Hepatocyte (in vitro differentiated cells): ENCODE measurements around the gene TMEM156. TPM values are rescaled to one million over a fixed set of nuclear protein-coding genes. Genes with fewer than 3 reads are reported as not detected.

Experiments
- DNase-seq: peaks from one replicate; pipeline ENCODE4 v3.0.0-alpha.2; 2016; ENCODE audit warnings: low spot score
- H2AFZ ChIP-seq: fragments of 200-600 bp; sonication (generic); 2 replicates; pipeline ENCODE4 v1.6.0; 2016; ENCODE audit warnings: antibody characterized with exemption, mild to moderate bottlenecking
- H3K27ac ChIP-seq: fragments of 200-600 bp; sonication (generic); 2 replicates; pipeline ENCODE4 v1.5.1; 2016; ENCODE audit warnings: mild to moderate bottlenecking
- H3K27me3 ChIP-seq: fragments of 200-600 bp; sonication (generic); 2 replicates; pipeline ENCODE4 v1.6.1; 2016
- H3K36me3 ChIP-seq: fragments of 200-600 bp; sonication (generic); replicated peaks from 2 replicates; pipeline ENCODE4 v1.5.1; 2016; ENCODE audit warnings: low read depth; ENCODE audit not compliant: insufficient read depth
- H3K4me1 ChIP-seq: fragments of 200-600 bp; sonication (generic); 2 replicates; pipeline ENCODE4 v1.5.1; 2016; ENCODE audit warnings: mild to moderate bottlenecking, moderate library complexity; ENCODE audit not compliant: insufficient read depth
- H3K4me2 ChIP-seq: fragments of 200-600 bp; sonication (generic); 2 replicates; pipeline ENCODE4 v1.6.0; 2016
- H3K4me3 ChIP-seq: fragments of 200-600 bp; sonication (generic); 2 replicates; pipeline ENCODE4 v1.5.1; 2016; ENCODE audit warnings: mild to moderate bottlenecking
- H3K79me2 ChIP-seq: fragments of 200-600 bp; sonication (generic); 2 replicates; pipeline ENCODE4 v1.6.0; 2017; ENCODE audit warnings: mild to moderate bottlenecking
- H3K9me2 ChIP-seq: fragments of 200-600 bp; sonication (generic); replicated peaks from 2 replicates; pipeline ENCODE4 v1.6.0; 2017; ENCODE audit warnings: mild to moderate bottlenecking; ENCODE audit not compliant: insufficient read depth
- H3K9me3 ChIP-seq: fragments of 200-600 bp; sonication (generic); 2 replicates; pipeline ENCODE4 v1.5.1; 2016; ENCODE audit warnings: low read depth, mild to moderate bottlenecking
- H4K20me1 ChIP-seq: fragments of 200-600 bp; sonication (generic); 2 replicates; pipeline ENCODE4 v1.6.0; 2016; ENCODE audit warnings: mild to moderate bottlenecking; ENCODE audit not compliant: insufficient read depth, poor library complexity, severe bottlenecking
- EZH2 ChIP-seq: fragments of 200-600 bp; sonication (generic); IDR thresholded peaks from 2 replicates; pipeline ENCODE4 v1.6.1; 2016; ENCODE audit warnings: antibody characterized with exemption, mild to moderate bottlenecking, borderline replicate concordance
- EZH2phosphoT487 ChIP-seq: fragments of 200-600 bp; sonication (generic); IDR thresholded peaks from one replicate; pipeline ENCODE4 v1.6.1; 2018; ENCODE audit warnings: antibody characterized with exemption, mild to moderate bottlenecking, low read depth, moderate library complexity; ENCODE audit not compliant: unreplicated experiment, severe bottlenecking
- WGBS: methylation state at CpG from one replicate; pipeline ENCODE4 v1.1.6; 2016; ENCODE audit warnings: low lambda C conversion rate; ENCODE audit errors: missing lambda C conversion rate; 5-methylcytosine and 5-hydroxymethylcytosine counted together
- polyA plus RNA-seq: library from polyadenylated mRNA; unstranded; fragments of >200 nt; fragmentation: Nextera tagmentation; extraction: Ambion mirVana; gene quantifications from 2 replicates; pipeline ENCODE4 v1.2.1, GENCODE V29; 2016
- total RNA-seq: library from RNA; depleted of rRNA; stranded (reverse); fragments of >200 nt; gene quantifications from 2 replicates; pipeline ENCODE4 v1.2.3, GENCODE V29; 2014
- TF ChIP-seq, protein P1 (sequence below): fragments of 200-600 bp; sonication (generic); IDR thresholded peaks from 2 replicates; pipeline ENCODE4 v1.5.1; 2016; ENCODE audit warnings: antibody characterized with exemption, mild to moderate bottlenecking; ENCODE audit not compliant: poor library complexity

Gene TMEM156
- total and polyA plus RNA-seq, 2 experiments from 2014 or later: 1.3 TPM; not detected in 1

DNA sequence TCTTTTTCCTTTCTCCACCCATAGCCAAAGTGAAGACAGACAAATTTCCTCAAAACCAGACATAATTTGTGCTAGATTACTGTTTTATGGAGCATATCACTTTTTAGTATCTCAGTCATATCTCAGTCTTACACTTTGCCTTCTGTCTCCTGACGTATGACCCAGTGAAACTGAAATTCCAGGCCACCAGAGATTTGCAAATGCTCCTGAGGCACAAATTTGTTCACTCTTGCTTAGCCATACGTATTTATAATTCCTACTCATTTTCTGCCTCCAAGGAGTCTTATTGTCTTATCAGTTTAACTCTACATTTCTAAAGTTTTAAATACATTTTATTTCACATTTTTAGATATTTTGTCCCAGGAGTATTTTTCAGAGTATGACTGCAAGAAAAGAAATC is 10.0 kb downstream of the TMEM156 start:
- Histone ChIP-seq H3K79me2 (no peaks in the 10 kb centered on the region), H2AFZ (no peak overlapping the region), H3K4me3 (no peak overlapping the region), H3K27ac (no peak overlapping the region), H3K27me3 (no peaks in the 10 kb centered on the region), H3K4me2 (no peak overlapping the region), H3K9me3 (no peaks in the 10 kb centered on the region), H3K36me3 (no peaks in the 10 kb centered on the region), H3K4me1 (no peaks in the 10 kb centered on the region), H4K20me1 (no peaks in the 10 kb centered on the region), H3K9me2 (no peaks in the 10 kb centered on the region)
- no peak for TF ChIP-seq EZH2phosphoT487
- TF ChIP-seq, protein P1, sequence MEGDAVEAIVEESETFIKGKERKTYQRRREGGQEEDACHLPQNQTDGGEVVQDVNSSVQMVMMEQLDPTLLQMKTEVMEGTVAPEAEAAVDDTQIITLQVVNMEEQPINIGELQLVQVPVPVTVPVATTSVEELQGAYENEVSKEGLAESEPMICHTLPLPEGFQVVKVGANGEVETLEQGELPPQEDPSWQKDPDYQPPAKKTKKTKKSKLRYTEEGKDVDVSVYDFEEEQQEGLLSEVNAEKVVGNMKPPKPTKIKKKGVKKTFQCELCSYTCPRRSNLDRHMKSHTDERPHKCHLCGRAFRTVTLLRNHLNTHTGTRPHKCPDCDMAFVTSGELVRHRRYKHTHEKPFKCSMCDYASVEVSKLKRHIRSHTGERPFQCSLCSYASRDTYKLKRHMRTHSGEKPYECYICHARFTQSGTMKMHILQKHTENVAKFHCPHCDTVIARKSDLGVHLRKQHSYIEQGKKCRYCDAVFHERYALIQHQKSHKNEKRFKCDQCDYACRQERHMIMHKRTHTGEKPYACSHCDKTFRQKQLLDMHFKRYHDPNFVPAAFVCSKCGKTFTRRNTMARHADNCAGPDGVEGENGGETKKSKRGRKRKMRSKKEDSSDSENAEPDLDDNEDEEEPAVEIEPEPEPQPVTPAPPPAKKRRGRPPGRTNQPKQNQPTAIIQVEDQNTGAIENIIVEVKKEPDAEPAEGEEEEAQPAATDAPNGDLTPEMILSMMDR: no peak
- no peak for TF ChIP-seq EZH2
- WGBS: 79% methylated on average over 2 of the region's 2 CpGs
- no peak for DNase-seq

DNA sequence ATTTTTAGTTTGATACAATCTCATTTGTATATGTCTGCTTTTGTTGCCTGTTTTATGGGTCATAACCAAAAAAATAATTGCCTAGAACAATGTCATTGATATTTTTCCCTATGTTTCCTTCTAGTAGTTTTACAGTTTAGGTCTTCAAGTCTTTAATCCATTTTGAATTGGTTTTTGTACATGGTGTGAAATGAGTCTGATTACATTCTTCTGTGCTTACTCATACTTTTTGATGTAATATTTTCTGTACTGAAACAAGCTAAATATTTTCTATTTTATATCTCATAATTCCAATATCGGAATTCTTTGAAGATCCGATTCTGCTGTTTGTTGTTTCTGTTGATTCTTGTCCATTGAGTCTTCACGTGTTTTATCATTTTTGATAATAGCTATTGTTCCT is 10.6 kb downstream of the TMEM156 start:
- no peak for DNase-seq
- WGBS: 92% methylated on average over 3 of the region's 3 CpGs
- H3K79me2 ChIP-seq: no peaks in the 10 kb centered on the region

DNA sequence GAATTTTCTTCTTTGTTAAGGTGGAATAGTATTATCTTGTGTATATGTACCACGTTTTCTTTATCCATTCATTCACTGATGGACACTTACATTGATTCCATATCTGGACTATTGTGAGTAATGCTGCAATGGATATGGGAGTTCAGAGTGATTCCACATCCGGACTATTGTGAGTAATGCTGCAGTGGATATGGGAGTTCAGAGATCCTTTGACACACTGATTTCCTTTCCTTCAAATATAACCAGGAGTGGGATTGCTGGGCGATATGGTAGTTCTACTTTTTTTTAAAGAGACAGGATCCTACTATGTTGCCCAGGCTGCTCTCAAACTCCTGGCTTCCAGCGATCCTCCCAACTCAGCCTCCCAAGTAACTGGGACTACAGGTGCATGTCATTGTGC is 12.1 kb downstream of the TMEM156 start:
- Histone ChIP-seq H3K9me2 (no peaks in the 10 kb centered on the region), H3K79me2 (no peaks in the 10 kb centered on the region), H2AFZ (no peak overlapping the region), H3K36me3 (no peaks in the 10 kb centered on the region), H3K4me3 (no peak overlapping the region), H3K9me3 (no peaks in the 10 kb centered on the region), H3K4me2 (no peak overlapping the region), H3K27ac (no peak overlapping the region), H4K20me1 (no peaks in the 10 kb centered on the region), H3K4me1 (no peaks in the 10 kb centered on the region), H3K27me3 (no peaks in the 10 kb centered on the region)
- WGBS: 82% methylated on average over 4 of the region's 4 CpGs
- no peak for DNase-seq
- TF ChIP-seq, protein P1: no peak
- TF ChIP-seq EZH2: no peak
- TF ChIP-seq EZH2phosphoT487: no peak

More for the DNA sequence above, 10.6 kb downstream of the TMEM156 start:
- Histone ChIP-seq H4K20me1 (no peaks in the 10 kb centered on the region), H3K4me3 (no peak overlapping the region), H3K36me3 (no peaks in the 10 kb centered on the region), H2AFZ (no peak overlapping the region), H3K4me2 (no peak overlapping the region), H3K27me3 (no peaks in the 10 kb centered on the region), H3K9me3 (no peaks in the 10 kb centered on the region), H3K4me1 (no peaks in the 10 kb centered on the region), H3K9me2 (no peaks in the 10 kb centered on the region), H3K27ac (no peak overlapping the region)
- no peak for TF ChIP-seq EZH2
- TF ChIP-seq, protein P1: no peak
- no peak for TF ChIP-seq EZH2phosphoT487

DNA sequence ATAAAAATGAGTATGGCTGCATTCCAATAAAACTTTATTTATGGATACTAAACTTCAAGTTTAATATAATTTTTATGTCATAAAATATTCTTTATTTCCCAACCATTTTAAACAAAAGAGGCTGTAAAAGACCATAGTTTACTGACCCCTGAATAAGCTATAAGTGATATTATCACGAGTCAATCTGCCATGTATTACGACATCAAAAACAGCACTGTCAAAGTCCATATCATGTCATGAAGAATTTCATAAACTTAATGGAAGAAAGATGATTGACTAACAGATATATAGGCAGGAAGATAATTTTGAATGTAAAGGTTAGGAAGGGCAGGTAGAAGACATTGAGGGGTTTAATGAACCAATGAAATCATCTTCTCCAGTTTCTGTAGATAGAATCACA is 18.2 kb downstream of the TMEM156 start:
- Histone ChIP-seq H3K27ac (no peak overlapping the region), H3K36me3 (no peaks in the 10 kb centered on the region), H3K9me2 (no peaks in the 10 kb centered on the region), H3K79me2 (no peaks in the 10 kb centered on the region), H4K20me1 (no peaks in the 10 kb centered on the region), H3K4me2 (no peak overlapping the region), H3K27me3 (no peaks in the 10 kb centered on the region), H3K4me1 (no peaks in the 10 kb centered on the region), H3K9me3 (no peaks in the 10 kb centered on the region), H3K4me3 (no peak overlapping the region), H2AFZ (no peak overlapping the region)
- 80% methylated on average over 2 of the region's 2 CpGs for WGBS
- no peak for DNase-seq
- no peak for TF ChIP-seq EZH2
- no peak for TF ChIP-seq EZH2phosphoT487
- TF ChIP-seq, protein P1: no peak
